ENCODE results near the gene PHLDB1. TPM values are rescaled to one million over a fixed set of nuclear protein-coding genes. Genes with fewer than 3 reads are reported as not detected.

The PHLDB1 gene
- polyA plus RNA-seq, 1 of the 3 experiments (the other 2 are of a cell fraction): 89.4 TPM

DNA sequence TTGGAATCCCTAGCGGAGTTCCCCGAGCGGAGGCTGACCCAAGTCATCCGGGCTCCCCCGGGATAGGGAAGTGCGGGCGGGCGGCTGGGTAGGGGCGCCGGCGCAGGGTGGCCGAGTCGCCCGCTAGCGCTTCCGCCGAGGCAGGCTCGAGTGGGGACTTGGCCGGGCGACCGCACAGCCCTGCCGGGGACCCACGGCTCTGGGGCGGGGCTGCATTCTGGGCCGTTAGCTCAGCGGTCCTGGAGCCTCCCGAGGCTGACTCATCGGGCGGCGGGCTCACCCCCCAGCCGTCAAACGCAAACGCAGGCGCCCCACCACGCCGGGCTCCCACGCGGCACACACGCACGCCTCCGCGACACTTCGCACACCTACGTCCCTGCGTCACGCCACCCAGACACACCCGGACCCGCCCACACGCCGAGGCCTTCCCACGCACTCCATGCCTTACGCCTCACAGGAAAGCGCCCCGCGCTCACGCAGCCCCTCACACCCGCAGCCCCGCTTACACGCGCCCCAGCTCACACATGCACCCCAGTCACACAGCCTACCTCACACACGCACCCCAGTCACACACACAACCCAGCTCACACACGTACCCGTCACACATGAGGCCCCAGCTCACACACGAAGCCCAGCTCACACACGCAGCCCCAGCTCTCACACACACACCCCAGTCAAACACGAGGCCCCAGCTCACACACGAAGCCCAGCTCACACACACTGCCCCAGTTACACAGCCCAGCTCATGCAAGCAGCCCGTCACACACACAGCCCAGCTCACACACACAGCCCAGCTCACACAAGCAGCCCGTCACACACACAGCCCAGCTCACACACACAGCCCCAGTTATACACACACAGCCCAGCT is 1.2 kb downstream of the PHLDB1 start:
- CTCF ChIA-PET: interaction anchor here (0.6 to 8.8 kb wide), 5 partner anchors 13 to 699 kb away, joined by 3 to 63 read pairs (median 5); no protein-coding TSS in a partner anchor
- TF ChIP-seq NRF1 (IDR thresholded peaks at IDR 0.05; ENCODE audit: low read depth, low read length) (0 out of 2 replicates have a peak, but pooled peaks have one; percentile 11), POLR2AphosphoS5 (IDR thresholded peaks at IDR 0.05; ENCODE audit: low read depth, low read length) (peak; percentile 29; the same call in 1 of the 2 replicates), ELF1 (IDR thresholded peaks at IDR 0.05) (no peak), SMC3 (IDR thresholded peaks at IDR 0.05; ENCODE audit: low read depth, low read length) (no peak), NFIC (IDR thresholded peaks at IDR 0.05; ENCODE audit: borderline replicate concordance) (no peak), EP300 (IDR thresholded peaks at IDR 0.05; ENCODE audit: borderline replicate concordance in 1 of 2, low read depth in 1 of 2, low read length in 1 of 2) (peak in 1 of 2 experiments; percentile 55; a peak in 1 of 4 replicates), RAD21 (IDR thresholded peaks at IDR 0.05; ENCODE audit: low read length) (no peak), RXRA (IDR thresholded peaks at IDR 0.05; ENCODE audit: borderline replicate concordance, low read depth) (no peak; the same call in 1 of the 2 replicates), MAX (IDR thresholded peaks at IDR 0.05; ENCODE audit: low read depth) (peak; percentile 77), FOSL2 (IDR thresholded peaks at IDR 0.05; ENCODE audit: borderline replicate concordance, low read depth) (peak; percentile 72; the same call in 1 of the 2 replicates)
- TF ChIP-seq, protein P1, sequence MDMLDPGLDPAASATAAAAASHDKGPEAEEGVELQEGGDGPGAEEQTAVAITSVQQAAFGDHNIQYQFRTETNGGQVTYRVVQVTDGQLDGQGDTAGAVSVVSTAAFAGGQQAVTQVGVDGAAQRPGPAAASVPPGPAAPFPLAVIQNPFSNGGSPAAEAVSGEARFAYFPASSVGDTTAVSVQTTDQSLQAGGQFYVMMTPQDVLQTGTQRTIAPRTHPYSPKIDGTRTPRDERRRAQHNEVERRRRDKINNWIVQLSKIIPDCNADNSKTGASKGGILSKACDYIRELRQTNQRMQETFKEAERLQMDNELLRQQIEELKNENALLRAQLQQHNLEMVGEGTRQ (IDR thresholded peaks at IDR 0.05; ENCODE audit: borderline replicate concordance, low read depth, low read length): no peak
- TF ChIP-seq, protein P2, sequence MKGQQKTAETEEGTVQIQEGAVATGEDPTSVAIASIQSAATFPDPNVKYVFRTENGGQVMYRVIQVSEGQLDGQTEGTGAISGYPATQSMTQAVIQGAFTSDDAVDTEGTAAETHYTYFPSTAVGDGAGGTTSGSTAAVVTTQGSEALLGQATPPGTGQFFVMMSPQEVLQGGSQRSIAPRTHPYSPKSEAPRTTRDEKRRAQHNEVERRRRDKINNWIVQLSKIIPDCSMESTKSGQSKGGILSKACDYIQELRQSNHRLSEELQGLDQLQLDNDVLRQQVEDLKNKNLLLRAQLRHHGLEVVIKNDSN (IDR thresholded peaks at IDR 0.05; ENCODE audit: borderline replicate concordance, low read depth): no peak
- H3K4me1 ChIP-seq (ENCODE audit: control insufficient read depth in 1 of 2, insufficient read depth in 2 of 2, low read depth in 1 of 2, low read length in 1 of 2): peaks cover 32 to 40% of the 10 kb centered on the region in 2 experiments

More for the DNA sequence above, 1.2 kb downstream of the PHLDB1 start:
- H3K36me3 ChIP-seq (replicated peaks in 1 of 2; ENCODE audit: control insufficient read depth in 1 of 2, insufficient read depth in 2 of 2, low read length in 1 of 2): no peaks in the 10 kb centered on the region
- H3K9me2 ChIP-seq: no peaks in the 10 kb centered on the region
- peaks cover 61% of the 10 kb centered on the region for H3K79me2 ChIP-seq (ENCODE audit: insufficient read depth)
- H3K27ac ChIP-seq (ENCODE audit: low read depth in 2 of 2, low read length in 1 of 2): peak overlapping the region in 1 of 2 experiments; percentile 92; a peak in 2 of 4 replicates
- H2AFZ ChIP-seq (ENCODE audit: low read depth): no peak overlapping the region; the same call in 1 of the 2 replicates
- POLR2A ChIA-PET: interaction anchor here (1.1 to 2.9 kb wide), 2 partner anchors 10 to 13 kb away, joined by 3 to 14 read pairs; no protein-coding TSS in a partner anchor
- H3K4me3 ChIP-seq (ENCODE audit: low read depth in 2 of 2, low read length in 1 of 2): peak overlapping the region; percentile 61 to 96
- H4K20me1 ChIP-seq (ENCODE audit: insufficient read depth): no peaks in the 10 kb centered on the region
- no peaks in the 10 kb centered on the region for H3K27me3 ChIP-seq (ENCODE audit: insufficient read depth)
- peak overlapping the region; percentile 99 for H3K9ac ChIP-seq
- 87% methylated on average over 30 of the region's 69 CpGs for WGBS (ENCODE audit: low lambda C conversion rate)
- peak overlapping the region; percentile 96 for H3K4me2 ChIP-seq
- no peaks in the 10 kb centered on the region for H3K9me3 ChIP-seq
- peak; percentile 74 for DNase-seq
- H3F3A ChIP-seq (replicated peaks; ENCODE audit: insufficient read depth): peaks cover 28% of the 10 kb centered on the region

Data from SK-N-SH (cell line).